ENCODE measurements around the gene NOTCH1. TPM values are rescaled to one million over a fixed set of nuclear protein-coding genes. Genes with fewer than 3 reads are reported as not detected.
A peak's percentile ranks its signal among the peaks of the same experiment; 100 is the strongest.

NOTCH1 gene
- total RNA-seq, 4 donors from 2014 or later = 48.6 to 90.6 (median 58.8) TPM

- 51% methylated on average over 10 of the region's 20 CpGs for WGBS
- TF ChIP-seq POLR2AphosphoS5 (IDR thresholded peaks at IDR 0.05) (no peak), EP300 (IDR thresholded peaks at IDR 0.05) (no peak), POLR2A (IDR thresholded peaks at IDR 0.05; ENCODE audit: low read depth) (no peak)
- TF ChIP-seq, protein P1, sequence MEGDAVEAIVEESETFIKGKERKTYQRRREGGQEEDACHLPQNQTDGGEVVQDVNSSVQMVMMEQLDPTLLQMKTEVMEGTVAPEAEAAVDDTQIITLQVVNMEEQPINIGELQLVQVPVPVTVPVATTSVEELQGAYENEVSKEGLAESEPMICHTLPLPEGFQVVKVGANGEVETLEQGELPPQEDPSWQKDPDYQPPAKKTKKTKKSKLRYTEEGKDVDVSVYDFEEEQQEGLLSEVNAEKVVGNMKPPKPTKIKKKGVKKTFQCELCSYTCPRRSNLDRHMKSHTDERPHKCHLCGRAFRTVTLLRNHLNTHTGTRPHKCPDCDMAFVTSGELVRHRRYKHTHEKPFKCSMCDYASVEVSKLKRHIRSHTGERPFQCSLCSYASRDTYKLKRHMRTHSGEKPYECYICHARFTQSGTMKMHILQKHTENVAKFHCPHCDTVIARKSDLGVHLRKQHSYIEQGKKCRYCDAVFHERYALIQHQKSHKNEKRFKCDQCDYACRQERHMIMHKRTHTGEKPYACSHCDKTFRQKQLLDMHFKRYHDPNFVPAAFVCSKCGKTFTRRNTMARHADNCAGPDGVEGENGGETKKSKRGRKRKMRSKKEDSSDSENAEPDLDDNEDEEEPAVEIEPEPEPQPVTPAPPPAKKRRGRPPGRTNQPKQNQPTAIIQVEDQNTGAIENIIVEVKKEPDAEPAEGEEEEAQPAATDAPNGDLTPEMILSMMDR (IDR thresholded peaks at IDR 0.05) = no peak
- Histone ChIP-seq H3K27ac (replicated peaks in 1 of 4) (peak overlapping the region; percentile 48 to 79 (median 62)), H3K27me3 (no peaks in the 10 kb centered on the region), H3K36me3 (peaks cover 0 to 15% (median 14%) of the 10 kb centered on the region in 4 donors), H3K4me3 (peak overlapping the region in 1 of 4 donors; percentile 4), H3K9me3 (no peaks in the 10 kb centered on the region), H3K4me1 (peaks cover 89 to 99% (median 95%) of the 10 kb centered on the region in 4 donors)
- intact Hi-C loops (cut with DNase I) = no loop called here
- no peak for DNase-seq (ENCODE audit: extremely low spot score)
Observed at GRCh38 chr9:136530461-136531089, 15.3 kb downstream of the NOTCH1 start.

GRCh38 chr9:136529516-136530460 is 16.1 kb downstream of the NOTCH1 start:
- no peak for DNase-seq (ENCODE audit: extremely low spot score)
- Histone ChIP-seq H3K9me3 (no peaks in the 10 kb centered on the region), H3K27ac (replicated peaks in 1 of 4) (peak overlapping the region; percentile 56 to 79 (median 72)), H3K36me3 (peaks cover 0 to 18% (median 14%) of the 10 kb centered on the region in 4 donors), H3K4me3 (peak overlapping the region in 1 of 4 donors; percentile 4), H3K4me1 (peaks cover 89 to 100% (median 98%) of the 10 kb centered on the region in 4 donors), H3K27me3 (no peaks in the 10 kb centered on the region)
- TF ChIP-seq POLR2A (IDR thresholded peaks at IDR 0.05; ENCODE audit: low read depth) (no peak), POLR2AphosphoS5 (IDR thresholded peaks at IDR 0.05) (no peak), EP300 (IDR thresholded peaks at IDR 0.05) (no peak)
- TF ChIP-seq, protein P1 (IDR thresholded peaks at IDR 0.05) = no peak
- intact Hi-C loops (cut with DNase I) = loop anchor here (5.0 kb wide), 1 partner anchor 42 kb away; no protein-coding TSS in a partner anchor
- 43% methylated on average over 17 of the region's 40 CpGs for WGBS

GRCh38 chr9:136528716-136529341 is 17.0 kb downstream of the NOTCH1 start:
- H3K9me3 ChIP-seq = no peaks in the 10 kb centered on the region
- H3K4me1 ChIP-seq = peaks cover 88 to 100% (median 97%) of the 10 kb centered on the region in 4 donors
- no peak for DNase-seq (ENCODE audit: extremely low spot score)
- TF ChIP-seq, protein P1 (IDR thresholded peaks at IDR 0.05) = no peak
- TF ChIP-seq POLR2A (IDR thresholded peaks at IDR 0.05; ENCODE audit: low read depth) (no peak), POLR2AphosphoS5 (IDR thresholded peaks at IDR 0.05) (no peak), EP300 (IDR thresholded peaks at IDR 0.05) (no peak)
- 74% methylated on average over 3 of the region's 12 CpGs for WGBS
- intact Hi-C loops (cut with DNase I) = loop anchor here (5.0 kb wide), 1 partner anchor 42 kb away; no protein-coding TSS in a partner anchor
- H3K4me3 ChIP-seq = no peak overlapping the region
- H3K36me3 ChIP-seq = peaks cover 0 to 9% (median 7%) of the 10 kb centered on the region in 4 donors
- H3K27ac ChIP-seq (replicated peaks in 1 of 4) = peak overlapping the region; percentile 43 to 79 (median 65)
- no peaks in the 10 kb centered on the region for H3K27me3 ChIP-seq
